Fibroblast of skin of back (primary cell): ENCODE data around the gene SNAPC4. TPM values are rescaled to one million over a fixed set of nuclear protein-coding genes. Genes with fewer than 3 reads are reported as not detected.

Source experiments
- DNase-seq: peaks from one replicate; pipeline ENCODE4 v3.0.0-alpha.2; 2013
- polyA plus RNA-seq, 2 experiments: library from polyadenylated mRNA; unstranded; fragments of 120-200 nt; gene quantifications; one replicate each; pipeline ENCODE4 v1.2.1, GENCODE V29; 2013; ENCODE audit not compliant: insufficient read length in 2 of 2

The SNAPC4 gene, protein sequence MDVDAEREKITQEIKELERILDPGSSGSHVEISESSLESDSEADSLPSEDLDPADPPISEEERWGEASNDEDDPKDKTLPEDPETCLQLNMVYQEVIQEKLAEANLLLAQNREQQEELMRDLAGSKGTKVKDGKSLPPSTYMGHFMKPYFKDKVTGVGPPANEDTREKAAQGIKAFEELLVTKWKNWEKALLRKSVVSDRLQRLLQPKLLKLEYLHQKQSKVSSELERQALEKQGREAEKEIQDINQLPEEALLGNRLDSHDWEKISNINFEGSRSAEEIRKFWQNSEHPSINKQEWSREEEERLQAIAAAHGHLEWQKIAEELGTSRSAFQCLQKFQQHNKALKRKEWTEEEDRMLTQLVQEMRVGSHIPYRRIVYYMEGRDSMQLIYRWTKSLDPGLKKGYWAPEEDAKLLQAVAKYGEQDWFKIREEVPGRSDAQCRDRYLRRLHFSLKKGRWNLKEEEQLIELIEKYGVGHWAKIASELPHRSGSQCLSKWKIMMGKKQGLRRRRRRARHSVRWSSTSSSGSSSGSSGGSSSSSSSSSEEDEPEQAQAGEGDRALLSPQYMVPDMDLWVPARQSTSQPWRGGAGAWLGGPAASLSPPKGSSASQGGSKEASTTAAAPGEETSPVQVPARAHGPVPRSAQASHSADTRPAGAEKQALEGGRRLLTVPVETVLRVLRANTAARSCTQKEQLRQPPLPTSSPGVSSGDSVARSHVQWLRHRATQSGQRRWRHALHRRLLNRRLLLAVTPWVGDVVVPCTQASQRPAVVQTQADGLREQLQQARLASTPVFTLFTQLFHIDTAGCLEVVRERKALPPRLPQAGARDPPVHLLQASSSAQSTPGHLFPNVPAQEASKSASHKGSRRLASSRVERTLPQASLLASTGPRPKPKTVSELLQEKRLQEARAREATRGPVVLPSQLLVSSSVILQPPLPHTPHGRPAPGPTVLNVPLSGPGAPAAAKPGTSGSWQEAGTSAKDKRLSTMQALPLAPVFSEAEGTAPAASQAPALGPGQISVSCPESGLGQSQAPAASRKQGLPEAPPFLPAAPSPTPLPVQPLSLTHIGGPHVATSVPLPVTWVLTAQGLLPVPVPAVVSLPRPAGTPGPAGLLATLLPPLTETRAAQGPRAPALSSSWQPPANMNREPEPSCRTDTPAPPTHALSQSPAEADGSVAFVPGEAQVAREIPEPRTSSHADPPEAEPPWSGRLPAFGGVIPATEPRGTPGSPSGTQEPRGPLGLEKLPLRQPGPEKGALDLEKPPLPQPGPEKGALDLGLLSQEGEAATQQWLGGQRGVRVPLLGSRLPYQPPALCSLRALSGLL (N-terminal part only)
- polyA plus RNA-seq (2013, experiment 1 of 2; ENCODE audit: insufficient read length): 8.0 TPM
- polyA plus RNA-seq (2013, experiment 2 of 2; ENCODE audit: insufficient read length): 4.9 TPM

DNA sequence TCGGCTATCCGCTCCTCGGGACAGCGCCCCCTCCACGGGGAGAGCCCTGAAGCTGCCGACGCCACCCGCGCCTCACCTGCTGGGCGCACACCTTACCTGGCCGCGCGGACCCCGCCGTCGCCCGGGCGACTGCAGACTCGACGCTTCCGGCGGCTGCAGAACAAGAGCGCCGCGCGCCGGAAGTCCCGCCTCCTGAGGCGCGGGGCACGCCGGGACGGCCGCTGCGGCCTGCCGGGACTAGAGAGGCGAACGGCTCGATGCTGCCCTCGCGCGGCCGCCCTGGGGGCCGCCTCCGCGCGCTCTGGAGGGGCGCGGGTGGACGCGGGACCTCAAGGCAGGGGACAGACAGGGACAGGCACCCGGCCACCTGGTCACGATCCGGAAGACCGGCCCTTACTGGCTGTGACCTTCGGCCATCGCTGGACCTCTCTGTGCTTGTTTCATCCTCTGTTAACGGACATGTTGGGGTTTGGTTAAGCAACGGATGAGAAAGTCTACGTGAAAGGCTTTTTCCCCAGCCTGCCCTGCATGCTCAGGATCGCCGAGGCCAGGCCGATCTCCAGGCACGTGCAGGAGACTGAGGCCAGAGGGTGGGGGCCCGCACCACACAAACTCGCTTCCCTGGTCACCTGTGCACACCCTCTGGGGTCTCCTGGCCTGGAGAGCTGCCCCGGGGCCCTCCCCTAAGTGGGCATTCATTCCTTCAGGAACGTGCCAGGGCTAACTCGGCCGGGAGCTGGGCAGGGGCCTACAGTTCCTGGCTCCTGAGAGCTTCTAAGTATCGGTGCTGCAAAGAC lies at the start of gene SNAPC4:
Gene SNAPC4, minus strand, starts transcription at position 133 of the 797 bp plus-strand sequence. CDS start 1,742 bp downstream, outside the sequence.
- DNase-seq: peak; percentile 84

DNA sequence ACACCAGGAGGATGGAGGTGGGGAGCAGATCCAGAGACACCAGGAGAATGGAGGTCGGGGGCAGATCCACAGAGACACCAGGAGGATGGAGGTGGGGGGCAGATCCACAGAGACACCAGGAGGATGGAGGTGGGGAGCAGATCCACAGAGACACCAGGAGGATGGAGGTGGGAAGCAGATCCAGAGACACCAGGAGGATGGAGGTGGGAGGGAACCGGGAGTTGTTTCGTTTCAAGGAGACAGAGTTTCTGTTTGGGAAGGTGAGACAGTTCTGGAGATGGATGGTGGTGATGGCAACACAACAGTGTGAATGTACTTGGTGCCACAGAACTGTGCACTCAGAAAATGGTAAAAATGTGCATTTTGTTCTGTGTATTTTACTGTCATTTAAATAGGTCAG lies 48.7 kb upstream of the SNAPC4 start:
- no peak for DNase-seq

DNA sequence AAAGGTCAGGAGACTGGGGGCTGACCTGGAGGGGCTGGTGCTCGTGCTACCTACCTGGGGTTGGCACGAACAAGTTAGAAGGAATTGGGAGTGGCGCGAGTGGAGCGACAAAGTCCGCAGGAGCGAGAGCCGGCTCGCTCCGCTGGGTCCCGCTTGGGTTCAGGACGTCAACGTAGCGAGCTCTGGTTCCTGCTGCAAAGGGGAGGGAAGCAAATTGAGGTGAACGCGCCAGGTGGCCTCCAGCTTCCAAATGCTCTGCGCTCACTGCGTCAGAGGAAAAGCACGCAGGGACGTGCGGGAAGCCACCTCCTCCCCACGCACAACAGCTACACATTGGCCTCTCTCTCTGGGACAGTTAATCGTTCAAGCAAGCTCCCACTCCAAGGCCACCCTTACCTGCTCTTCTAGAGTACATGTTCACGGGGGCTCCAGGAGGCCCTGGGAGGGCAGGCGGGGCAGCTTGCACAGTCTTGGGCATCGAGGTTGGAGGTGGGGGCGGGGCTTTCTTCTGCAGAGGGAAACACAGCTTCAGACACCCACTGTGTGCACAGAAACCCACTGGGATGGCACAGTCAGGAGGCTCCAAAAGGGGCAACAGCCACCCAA lies 47.3 kb upstream of the SNAPC4 start:
- DNase-seq: no peak

DNA sequence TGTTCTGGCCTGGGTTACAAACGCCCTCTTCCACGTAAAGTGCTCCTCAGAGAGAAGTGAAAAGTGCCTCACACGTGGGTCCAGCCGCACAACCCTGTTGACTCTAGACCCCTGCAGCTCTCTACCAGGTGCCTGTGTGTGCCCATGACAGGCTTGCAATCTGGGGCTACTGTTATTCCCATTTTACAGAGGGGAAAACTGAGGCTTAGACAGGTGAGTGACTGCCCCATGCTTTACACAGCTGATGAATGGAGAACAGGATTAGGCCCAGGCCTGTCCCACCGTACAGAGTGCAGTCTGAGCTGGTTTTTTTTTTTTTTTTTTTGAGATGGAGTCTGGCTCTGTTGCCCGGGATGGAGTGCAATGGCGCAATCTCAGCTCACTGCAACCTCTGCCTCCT lies 45.8 kb upstream of the SNAPC4 start:
- no peak for DNase-seq

DNA sequence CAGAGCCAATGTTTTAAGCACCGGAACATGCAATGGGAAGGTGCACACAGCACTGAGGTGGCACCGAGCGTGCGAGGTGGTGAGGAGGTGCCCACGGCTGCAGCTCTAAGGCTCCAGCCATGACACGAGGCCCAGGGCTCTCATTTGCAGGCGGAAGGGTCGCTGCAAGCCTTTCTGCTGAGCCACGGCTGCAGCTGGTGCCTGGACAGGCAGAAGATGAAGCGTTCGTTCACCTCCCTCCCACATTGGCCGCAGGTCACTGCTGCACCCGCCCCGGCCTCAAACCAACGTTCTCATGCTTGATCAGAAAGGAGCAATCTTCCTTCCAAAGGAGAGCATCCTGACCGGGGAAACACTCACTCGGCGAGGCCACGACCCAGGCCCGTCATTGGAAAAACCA lies 44.1 kb upstream of the SNAPC4 start:
- DNase-seq: no peak

DNA sequence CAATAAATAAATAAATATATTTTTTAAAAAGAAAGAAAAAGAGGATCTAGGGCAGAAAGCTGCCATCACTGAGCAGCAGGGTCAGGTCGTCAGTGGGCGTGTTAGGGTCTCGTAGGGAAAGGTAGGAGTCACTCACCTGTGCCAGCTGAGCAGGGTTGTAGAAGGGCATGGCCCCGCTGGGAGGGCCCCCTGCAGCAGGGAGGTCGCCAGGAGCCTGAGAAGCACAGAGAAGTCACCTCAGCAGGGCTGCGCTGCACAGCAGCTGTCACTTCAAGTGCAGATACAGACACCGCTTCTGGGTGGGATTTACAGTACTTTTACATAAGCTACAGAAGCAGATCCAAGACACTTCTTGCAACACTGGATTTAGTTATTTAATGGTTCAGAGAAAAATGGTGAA lies 43.7 kb upstream of the SNAPC4 start:
- DNase-seq: no peak

DNA sequence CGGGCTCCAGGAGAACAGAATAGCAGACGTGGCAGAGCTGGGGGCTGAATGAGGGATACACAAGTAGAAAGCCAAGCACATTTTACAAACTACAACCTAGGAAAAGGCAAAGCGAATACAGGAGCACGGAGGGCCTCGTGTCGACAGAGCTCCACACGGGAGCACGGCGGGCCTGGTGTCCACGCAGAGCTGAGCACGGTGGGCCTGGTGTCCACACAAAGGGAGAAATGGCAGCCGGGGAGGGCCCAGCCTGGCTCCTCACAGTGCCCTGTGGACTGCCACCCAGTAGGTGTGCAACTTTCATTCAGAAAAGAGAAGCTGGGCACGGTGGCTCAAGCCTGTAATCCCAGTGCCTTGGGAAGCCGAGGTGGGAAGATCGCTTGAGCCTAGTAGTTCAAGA lies 43.1 kb upstream of the SNAPC4 start:
- no peak for DNase-seq

DNA sequence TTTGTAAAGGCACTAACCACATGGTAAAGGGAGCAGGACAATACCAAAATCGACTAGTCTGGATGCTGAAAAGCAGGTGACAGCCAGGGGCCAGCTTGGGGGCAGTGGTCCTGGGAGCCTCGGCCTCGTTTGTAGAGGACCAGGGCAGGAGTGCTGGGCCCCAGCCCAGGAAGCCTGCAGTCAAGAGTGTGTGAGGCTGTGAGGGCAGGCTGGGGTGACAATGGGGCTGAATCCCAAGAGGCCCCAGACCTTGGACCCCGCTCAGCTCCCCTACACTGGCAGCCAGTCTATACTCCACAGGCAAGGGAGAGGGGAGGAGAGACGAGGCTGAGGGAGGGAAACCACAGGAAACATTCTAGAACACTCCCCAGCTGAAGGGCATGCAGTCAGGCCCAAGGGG lies 42.3 kb upstream of the SNAPC4 start:
- DNase-seq: no peak

DNA sequence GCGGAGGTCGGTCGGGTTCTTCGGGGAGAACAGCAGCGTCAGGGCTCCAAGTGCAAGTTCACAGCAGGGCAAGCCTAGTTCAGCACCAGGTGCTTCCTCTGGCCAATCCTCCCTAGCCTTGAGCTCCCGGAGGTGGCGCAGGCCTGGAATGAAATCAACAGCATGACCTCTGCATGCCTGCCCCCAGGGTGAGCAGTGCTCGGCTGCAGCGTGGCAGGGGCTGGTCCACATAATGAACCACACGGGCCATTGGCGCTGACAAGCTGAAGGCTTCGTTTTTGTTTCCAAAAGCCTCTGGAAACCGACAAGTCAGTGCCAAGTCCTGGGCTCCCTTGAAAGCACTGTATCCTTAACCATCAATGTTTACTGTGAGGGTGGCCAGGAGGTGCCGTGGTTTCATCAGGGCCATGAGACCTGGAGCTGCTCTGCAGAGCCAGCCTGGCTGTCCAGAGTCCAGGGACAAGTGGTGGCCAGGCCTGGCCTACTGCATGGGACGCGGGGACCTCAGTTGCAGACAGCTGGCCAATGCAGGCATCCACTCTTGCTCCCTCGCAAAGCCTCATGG lies 41.8 kb upstream of the SNAPC4 start:
- DNase-seq: no peak

DNA sequence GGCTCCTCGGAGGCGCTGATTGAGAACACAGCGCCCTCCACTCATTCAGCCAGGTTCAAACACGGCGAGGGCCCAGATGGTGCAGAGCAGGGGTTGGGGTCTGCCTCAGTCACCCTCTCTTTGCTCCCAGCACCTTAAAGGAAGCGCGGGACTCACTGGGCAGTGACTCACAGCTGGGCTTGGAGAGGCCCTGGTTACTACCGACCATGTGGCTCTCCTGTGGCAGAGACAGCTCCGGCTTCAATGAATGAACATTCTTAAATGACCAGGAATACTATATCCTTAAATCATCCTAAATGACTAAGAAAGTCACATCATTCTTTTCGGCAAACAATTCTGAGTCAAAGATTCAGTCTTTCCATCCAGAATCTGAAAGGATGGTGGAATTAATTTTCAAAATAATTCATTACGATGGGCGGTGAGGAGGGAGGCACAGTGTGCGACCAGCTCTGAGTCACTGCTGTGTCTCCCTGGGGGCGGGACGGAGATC lies 41.3 kb upstream of the SNAPC4 start:
- DNase-seq: no peak

DNA sequence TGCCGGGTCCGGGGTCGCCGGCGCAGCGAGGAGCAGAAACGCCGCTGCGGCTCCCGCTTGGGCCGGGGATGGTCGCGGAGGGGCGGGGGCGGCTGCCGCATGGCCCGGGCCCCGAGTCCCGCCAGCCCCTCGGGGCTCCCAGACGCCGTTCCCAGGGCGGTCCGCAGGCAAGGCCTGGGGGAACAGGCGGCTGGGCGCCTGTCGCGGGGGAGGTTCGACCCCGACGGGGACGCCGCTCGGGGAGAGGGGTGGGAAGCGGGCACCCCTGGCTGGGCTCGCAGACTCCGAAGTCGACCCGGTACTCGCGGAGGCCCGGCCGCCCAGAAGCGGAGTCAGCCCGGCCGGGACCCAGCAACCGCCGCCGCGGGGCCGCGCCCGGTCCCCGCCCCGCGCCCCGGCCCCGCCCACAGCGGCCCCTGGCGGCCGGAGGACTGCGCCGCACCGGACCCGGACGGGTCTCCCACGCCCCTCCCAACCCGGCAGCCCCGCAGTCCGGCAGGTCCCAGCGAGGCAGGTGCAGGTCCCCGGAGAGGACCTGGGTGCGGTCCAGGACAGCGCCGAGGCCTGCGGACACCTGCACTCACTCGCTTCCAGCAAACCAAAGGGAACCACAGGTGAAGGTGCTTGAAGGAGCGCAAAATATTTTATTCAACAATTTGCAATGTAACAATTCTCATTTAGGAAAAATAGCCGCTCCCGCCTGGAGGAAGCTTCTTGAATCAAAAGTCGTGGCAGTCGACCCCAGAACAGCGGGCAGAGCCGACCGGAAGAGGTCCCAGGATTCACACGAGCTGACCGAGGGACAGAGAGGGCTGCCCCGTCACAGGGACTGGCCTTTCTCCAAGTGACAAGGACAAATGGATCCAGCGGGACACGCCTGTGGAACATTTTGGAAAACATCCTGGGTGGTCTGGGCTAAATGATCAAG lies 39.8 kb upstream of the SNAPC4 start, which contains the start of gene INPP5E:
Gene INPP5E, minus strand, starts transcription at position 365 of the 928 bp plus-strand sequence. CDS start 426 bp downstream, outside the sequence.
- DNase-seq: peak; percentile 71

DNA sequence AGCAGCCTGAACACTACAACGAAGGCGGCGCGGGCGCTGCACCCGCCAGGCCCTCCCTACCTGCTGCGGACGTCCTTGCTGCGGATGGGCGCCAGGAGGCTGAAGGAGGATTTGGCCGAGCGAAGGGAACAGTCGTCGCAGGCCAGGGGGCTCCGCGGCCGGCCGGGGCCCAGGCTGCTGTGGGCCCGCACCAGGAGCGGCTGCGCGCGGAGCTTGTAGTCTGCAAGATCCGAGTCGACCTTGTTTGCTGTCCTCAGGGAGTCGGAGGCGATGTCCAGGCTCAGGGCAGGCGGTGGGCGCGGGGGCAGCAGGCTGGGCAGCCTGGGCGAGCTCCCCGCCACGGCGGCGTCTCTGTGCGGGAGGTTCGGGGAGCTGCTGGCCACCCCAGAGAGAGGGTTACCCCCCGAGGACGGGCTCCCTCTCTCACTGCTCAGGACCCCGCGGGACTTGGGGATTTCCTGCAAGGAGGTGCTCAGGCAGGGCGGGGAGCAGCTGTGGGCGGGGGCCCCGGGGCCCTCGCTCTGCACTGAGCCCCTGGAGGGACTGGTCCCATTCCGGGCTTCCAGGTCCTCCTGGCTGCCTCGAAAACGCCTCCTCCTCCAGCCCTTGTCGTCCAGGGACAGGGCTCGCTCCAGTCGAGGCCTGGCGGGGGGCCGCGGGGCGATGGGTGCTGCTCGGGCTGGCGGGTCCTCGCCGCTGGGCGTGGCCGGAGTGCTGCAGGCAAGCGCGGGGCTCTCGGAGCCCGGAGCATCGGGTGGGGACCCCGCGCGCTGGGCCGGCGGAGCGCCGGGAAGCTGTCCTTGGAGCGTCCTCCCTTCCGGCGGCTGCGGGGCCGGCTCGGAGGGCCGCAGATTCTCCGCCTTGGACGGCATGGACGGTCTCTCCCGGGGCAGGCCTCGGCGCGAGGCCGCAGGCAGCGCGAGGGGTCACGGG lies 38.8 kb upstream of the SNAPC4 start:
- peak; percentile 18 for DNase-seq

DNA sequence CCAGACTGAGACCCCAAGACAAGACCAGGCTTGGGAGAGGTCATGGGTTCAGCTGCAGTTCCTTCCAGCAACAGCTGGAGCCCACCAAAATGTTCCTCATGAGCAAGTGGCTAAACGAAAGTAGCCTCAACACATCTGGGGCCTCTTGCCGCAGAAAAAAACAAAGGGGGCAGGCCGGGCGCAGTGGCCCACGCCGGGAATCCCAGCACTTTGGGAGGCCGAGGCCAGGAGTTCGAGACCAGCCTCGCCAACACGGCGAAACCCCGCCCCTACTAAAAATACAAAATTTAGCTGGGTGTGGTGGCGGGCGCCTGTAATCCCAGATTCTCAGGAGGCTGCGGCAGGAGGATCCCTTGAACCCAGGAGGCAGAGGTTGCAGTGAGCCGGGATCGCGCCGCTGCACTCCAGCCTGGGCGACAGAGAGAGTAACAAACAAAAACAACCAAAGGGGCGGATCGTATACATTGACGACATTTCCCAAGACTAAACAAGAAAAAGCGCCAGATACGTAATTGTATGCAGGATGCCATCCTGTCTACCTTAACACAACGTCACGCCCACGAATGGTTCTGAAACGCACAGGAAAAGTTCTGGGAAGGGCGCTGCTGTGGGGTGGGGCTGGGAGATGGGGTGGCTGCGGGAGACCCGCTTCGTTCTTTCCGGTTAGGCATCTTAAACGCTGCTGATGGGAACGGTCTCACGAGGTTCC lies 38.0 kb upstream of the SNAPC4 start:
- no peak for DNase-seq

DNA sequence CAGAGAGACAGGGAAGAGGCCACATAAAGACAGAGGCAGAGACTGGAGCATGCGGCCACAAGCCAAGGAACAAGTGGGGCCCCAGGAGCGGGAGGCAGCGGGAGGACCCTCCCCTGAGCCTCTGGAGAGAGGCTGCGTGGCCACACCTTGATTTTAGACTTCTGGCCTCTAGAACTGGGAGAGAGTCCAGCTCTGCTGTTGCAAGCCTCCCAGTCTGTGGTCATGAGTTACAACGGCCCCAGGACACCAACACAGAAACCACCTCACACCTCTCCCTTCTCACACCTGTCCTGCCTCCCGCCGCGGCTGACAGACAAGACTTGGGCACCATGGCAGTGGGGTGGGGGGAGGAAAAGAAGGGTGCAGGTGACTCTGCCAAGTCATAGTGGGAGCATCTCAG lies 37.5 kb upstream of the SNAPC4 start:
- DNase-seq: no peak

DNA sequence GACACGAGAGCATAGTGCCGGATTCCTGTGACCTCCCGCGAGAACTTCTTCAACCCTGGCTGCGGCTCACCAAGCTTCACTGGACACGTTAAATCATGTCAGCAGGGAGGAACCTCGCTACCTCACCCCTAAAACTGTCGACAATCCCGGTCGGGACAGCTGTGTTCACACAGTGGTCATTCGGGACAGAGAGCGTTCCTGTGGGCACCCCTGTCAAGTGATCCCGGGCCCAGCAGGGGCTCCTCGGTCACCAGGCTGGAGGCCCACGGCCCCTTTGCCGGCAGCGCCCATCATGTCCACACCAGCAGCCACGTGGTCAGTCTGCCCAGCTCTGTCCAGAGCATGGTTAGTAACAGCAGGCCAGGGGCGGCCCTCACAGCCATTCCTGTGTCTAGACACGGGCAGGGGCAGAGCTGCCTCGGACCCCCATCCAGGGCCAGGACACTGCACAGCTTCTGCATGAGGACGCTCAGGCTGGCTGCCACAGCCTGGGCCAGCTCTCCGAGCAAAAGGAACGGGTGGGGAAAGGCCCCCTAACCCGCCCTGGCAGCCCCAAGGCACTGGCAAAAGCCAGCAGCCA lies 36.2 kb upstream of the SNAPC4 start:
- DNase-seq: no peak

DNA sequence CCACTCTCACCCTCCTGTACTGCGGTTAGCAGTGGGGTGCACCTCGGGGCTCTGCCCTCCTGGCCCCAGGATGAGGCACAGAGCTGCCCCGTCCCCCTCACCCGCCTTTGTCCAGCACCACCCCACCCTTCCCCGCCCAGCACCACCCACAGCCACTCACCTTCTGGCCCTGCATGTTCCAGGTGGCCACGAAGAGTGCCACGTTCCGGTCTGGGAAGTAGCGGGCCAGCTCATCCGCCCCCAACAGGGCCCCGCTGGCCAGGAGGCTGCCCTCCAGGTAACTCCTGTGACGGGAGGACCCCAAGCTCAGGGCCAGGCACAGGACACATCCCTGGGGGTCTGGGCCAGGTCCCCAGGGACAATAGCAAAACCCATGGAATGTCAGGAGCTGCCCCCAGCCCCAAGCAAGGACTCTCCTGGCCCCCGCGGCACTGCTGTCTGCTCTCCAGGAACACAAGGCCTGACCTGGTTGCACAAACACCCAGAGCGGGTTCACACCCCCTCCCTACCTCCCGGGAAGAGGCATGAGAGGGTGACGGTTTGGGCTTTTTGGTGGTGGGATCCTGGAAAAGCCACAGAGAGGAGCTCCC lies 34.7 kb upstream of the SNAPC4 start:
- no peak for DNase-seq
